Ovary (tissue), 9 donors: ENCODE measurements around the gene C1QB. TPM values are rescaled to one million over a fixed set of nuclear protein-coding genes. Genes with fewer than 3 reads are reported as not detected.

Source experiments
- DNase-seq, 5 donors: peaks; one replicate each; pipeline ENCODE4 v3.0.0-alpha.2; 2019 to 2020
- H3K27ac ChIP-seq, 2 donors: fragments of 200-600 bp; one replicate each; pipeline versions ENCODE4 v1.5.1 to v1.8.0; 2019 to 2022
- H3K27me3 ChIP-seq: fragments of 200-600 bp; one replicate; pipeline ENCODE4 v1.8.0; 2022
- H3K36me3 ChIP-seq: fragments of 200-600 bp; sonication (generic); one replicate; pipeline ENCODE4 v1.5.1; 2019
- H3K4me1 ChIP-seq: one replicate; pipeline ENCODE4 v1.8.1; 2013; ENCODE audit warnings: mild to moderate bottlenecking, moderate library complexity; ENCODE audit not compliant: insufficient read depth
- H3K4me3 ChIP-seq: fragments of 200-600 bp; sonication (generic); one replicate; pipeline ENCODE4 v1.5.1; 2017
- H3K9me3 ChIP-seq, 2 donors: fragments of 200-600 bp in 1 of 2; sonication (generic) in 1 of 2; one replicate each; pipeline versions ENCODE4 v1.5.1 to v1.8.1; 2013 to 2019; ENCODE audit warnings: mild to moderate bottlenecking in 1 of 2, moderate library complexity in 1 of 2
- EP300 ChIP-seq: sonication (generic); formaldehyde crosslinking; IDR thresholded peaks from one replicate; pipeline ENCODE4 v1.6.1; 2017; ENCODE audit warnings: antibody characterized with exemption
- POLR2A ChIP-seq: fragments of 450-650 bp; IDR thresholded peaks from one replicate; pipeline ENCODE4 v1.6.1; 2017; ENCODE audit warnings: antibody characterized with exemption, mild to moderate bottlenecking, moderate library complexity
- WGBS, 3 donors: extraction: QIAGEN DNeasy Blood & Tissue Kit in 1 of 3; methylation state at CpG; one replicate each; pipeline versions ENCODE4 v1.1.5 to v1.1.7; 2013 to 2017; 5-methylcytosine and 5-hydroxymethylcytosine counted together
- intact Hi-C, 4 donors: fragments of 100-400 bp; cut with DNase I; formaldehyde crosslinking; loops; one replicate each; pipeline versions ENCODE4 v1.11.0 to v1.15.1; 2022 to 2023
- polyA plus RNA-seq, 2 donors: library from polyadenylated mRNA; stranded (reverse); fragments of 200-250 nt in 1 of 2; fragments of 350-450 nt in 1 of 2; fragmentation: Illumina TruSeq in 1 of 2; extraction: RNeasy Lipid Tissue Mini Kit (QIAGEN cat#74804) in 1 of 2; gene quantifications; one replicate each; pipeline ENCODE4 v1.2.3, GENCODE V29; 2013 to 2014
- total RNA-seq, 7 donors: library from RNA; depleted of rRNA in 2 of 7; stranded (reverse); fragments of >200 nt in 2 of 7; fragmentation: NEBNext Ultra II Directional in 3 of 7; extraction: Animal tissue kit (Norgen Biotek cat#: 25700) in 3 of 7; gene quantifications; one replicate each; pipeline versions ENCODE4 v1.1.0 to v1.2.4, GENCODE V29; 2016 to 2023
- TF ChIP-seq, protein P1 (sequence below), 3 donors: fragments of 450-650 bp in 2 of 3; fragments of 200-600 bp in 1 of 3; IDR thresholded peaks; one replicate each; pipeline versions ENCODE4 v1.5.1 to v1.8.0; 2016 to 2022; ENCODE audit warnings: antibody characterized with exemption in 3 of 3, mild to moderate bottlenecking in 1 of 3
- donor health status: DM: no; HTN: no; CAD: no; lungs with moderate emphysema.
- donor health status: DM: no; HTN: no; CAD: no.
- donor health status: Bipolar disorder and iron deficiency.
- donor health status: DM: yes; HTN: yes; CAD: no.
- donor health status: DM: no; HTN: no; CAD: no.
- donor health status: DM: yes; HTN: yes; CAD: no.

C1QB gene
- total and polyA plus RNA-seq, 9 donors: 26.5 to 206 (median 96.7) TPM

DNA sequence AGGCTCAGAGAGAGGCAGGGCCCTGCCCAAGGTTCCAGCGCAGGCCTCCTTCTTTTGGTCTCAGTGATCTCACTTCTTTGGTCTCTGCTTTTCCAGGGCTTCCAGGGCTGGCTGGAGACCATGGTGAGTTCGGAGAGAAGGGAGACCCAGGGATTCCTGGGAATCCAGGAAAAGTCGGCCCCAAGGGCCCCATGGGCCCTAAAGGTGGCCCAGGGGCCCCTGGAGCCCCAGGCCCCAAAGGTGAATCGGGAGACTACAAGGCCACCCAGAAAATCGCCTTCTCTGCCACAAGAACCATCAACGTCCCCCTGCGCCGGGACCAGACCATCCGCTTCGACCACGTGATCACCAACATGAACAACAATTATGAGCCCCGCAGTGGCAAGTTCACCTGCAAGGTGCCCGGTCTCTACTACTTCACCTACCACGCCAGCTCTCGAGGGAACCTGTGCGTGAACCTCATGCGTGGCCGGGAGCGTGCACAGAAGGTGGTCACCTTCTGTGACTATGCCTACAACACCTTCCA lies 7.7 kb downstream of the C1QB start:
- WGBS, 3 donors: 92 to 95% (median 94%) methylated on average over 19 of the region's 19 CpGs

DNA sequence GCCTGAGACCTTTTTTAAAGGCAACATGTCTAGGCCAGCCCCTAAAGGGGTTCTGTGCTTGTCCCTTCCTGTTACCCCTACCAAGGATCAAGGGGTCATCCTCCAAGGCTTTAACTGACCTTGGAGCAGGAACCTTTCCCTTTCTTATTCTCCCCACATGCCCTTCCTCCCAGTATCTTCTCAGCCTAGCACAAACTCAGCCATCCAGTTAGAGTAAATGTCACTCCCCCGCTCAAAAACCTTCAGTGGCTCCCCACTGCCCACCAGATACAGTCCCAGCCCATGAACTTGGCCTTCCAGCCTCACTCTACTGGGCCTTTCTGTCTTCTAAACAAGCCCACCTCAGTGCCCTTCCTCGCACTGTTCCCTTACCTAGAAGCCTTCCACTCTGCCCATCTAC lies 8.8 kb downstream of the C1QB start:
- Histone ChIP-seq H3K9me3 (no peaks in the 10 kb centered on the region), H3K4me1 (no peaks in the 10 kb centered on the region), H3K36me3 (no peaks in the 10 kb centered on the region), H3K4me3 (no peak overlapping the region), H3K27ac (no peak overlapping the region), H3K27me3 (no peaks in the 10 kb centered on the region)
- no peak for TF ChIP-seq POLR2A
- no peak for TF ChIP-seq EP300
- TF ChIP-seq, protein P1, sequence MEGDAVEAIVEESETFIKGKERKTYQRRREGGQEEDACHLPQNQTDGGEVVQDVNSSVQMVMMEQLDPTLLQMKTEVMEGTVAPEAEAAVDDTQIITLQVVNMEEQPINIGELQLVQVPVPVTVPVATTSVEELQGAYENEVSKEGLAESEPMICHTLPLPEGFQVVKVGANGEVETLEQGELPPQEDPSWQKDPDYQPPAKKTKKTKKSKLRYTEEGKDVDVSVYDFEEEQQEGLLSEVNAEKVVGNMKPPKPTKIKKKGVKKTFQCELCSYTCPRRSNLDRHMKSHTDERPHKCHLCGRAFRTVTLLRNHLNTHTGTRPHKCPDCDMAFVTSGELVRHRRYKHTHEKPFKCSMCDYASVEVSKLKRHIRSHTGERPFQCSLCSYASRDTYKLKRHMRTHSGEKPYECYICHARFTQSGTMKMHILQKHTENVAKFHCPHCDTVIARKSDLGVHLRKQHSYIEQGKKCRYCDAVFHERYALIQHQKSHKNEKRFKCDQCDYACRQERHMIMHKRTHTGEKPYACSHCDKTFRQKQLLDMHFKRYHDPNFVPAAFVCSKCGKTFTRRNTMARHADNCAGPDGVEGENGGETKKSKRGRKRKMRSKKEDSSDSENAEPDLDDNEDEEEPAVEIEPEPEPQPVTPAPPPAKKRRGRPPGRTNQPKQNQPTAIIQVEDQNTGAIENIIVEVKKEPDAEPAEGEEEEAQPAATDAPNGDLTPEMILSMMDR (IDR thresholded peaks at IDR 0.05): no peak
- no peak for DNase-seq
- intact Hi-C loops: no loop called here
- WGBS, 3 donors: 79 to 92% (median 90%) methylated on average over 2 of the region's 2 CpGs

More for the DNA sequence above, 7.7 kb downstream of the C1QB start:
- no peak overlapping the region for H3K4me3 ChIP-seq
- intact Hi-C loops: no loop called here
- H3K36me3 ChIP-seq: no peaks in the 10 kb centered on the region
- H3K4me1 ChIP-seq: no peaks in the 10 kb centered on the region
- no peaks in the 10 kb centered on the region for H3K27me3 ChIP-seq
- no peak for DNase-seq
- H3K27ac ChIP-seq: no peak overlapping the region
- no peaks in the 10 kb centered on the region for H3K9me3 ChIP-seq
- TF ChIP-seq, protein P1 (IDR thresholded peaks at IDR 0.05): no peak
- TF ChIP-seq EP300: no peak
- TF ChIP-seq POLR2A: no peak

DNA sequence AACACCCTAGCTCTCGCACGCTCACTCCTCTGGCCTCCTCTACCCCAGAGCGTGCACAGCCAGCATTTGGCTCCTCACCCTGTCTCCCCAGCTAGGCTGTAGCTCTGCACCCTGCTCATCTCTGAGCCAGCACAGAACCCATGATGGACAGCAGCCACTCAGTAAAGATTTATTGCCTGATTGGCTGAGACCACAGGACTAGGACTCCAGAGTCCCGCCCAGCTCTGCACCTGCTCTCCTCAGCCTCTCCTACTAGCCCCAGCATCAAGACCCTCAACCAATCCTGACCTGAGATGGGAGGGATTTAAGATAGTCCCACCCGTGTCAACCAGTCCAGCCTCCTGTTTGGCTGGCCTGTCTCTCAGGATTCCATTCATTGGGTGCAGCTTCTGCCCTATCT lies 9.3 kb downstream of the C1QB start:
- H3K27me3 ChIP-seq: no peaks in the 10 kb centered on the region
- TF ChIP-seq POLR2A (no peak), EP300 (no peak)
- TF ChIP-seq, protein P1 (IDR thresholded peaks at IDR 0.05): no peak
- H3K4me1 ChIP-seq: no peaks in the 10 kb centered on the region
- no peak overlapping the region for H3K27ac ChIP-seq
- WGBS, 3 donors: 71 to 77% (median 74%) methylated on average over 5 of the region's 5 CpGs
- intact Hi-C loops: no loop called here
- no peaks in the 10 kb centered on the region for H3K36me3 ChIP-seq
- no peak for DNase-seq
- H3K4me3 ChIP-seq: no peak overlapping the region
- no peaks in the 10 kb centered on the region for H3K9me3 ChIP-seq

DNA sequence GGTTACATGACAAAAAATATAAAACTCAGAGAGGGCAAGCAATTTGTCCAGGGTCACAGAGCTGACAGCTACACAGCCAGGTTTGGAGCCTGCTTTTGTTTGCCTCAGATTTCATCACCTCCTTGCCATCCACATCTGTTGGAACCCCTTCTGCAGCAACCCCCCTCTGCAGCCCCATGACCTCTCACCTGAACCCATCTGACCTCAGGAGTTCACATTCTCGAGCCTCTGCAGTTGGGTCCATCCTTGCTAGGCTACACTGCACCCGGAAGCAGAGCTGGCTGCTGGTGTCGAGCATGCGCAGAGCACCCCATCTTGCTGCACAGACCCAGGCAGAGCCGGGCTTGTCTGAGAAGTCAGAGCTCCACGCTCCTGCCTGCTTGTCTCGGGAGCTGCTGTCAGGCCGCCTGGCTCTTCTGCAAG lies 10.0 kb downstream of the C1QB start:
- no peaks in the 10 kb centered on the region for H3K27me3 ChIP-seq
- no peak overlapping the region for H3K27ac ChIP-seq
- no peak for DNase-seq
- no peak overlapping the region for H3K4me3 ChIP-seq
- intact Hi-C loops: no loop called here
- WGBS, 3 donors: 68 to 80% (median 74%) methylated on average over 8 of the region's 8 CpGs
- no peaks in the 10 kb centered on the region for H3K36me3 ChIP-seq
- H3K4me1 ChIP-seq: no peaks in the 10 kb centered on the region
- TF ChIP-seq POLR2A: no peak
- no peak for TF ChIP-seq EP300
- TF ChIP-seq, protein P1 (IDR thresholded peaks at IDR 0.05): no peak
- no peaks in the 10 kb centered on the region for H3K9me3 ChIP-seq
